ENCODE data around the gene EIF2S1. TPM values are rescaled to one million over a fixed set of nuclear protein-coding genes. Genes with fewer than 3 reads are reported as not detected.

The EIF2S1 gene
- total RNA-seq, 6 experiments from 2014 or later: 163 to 218 (median 178) TPM

DNA sequence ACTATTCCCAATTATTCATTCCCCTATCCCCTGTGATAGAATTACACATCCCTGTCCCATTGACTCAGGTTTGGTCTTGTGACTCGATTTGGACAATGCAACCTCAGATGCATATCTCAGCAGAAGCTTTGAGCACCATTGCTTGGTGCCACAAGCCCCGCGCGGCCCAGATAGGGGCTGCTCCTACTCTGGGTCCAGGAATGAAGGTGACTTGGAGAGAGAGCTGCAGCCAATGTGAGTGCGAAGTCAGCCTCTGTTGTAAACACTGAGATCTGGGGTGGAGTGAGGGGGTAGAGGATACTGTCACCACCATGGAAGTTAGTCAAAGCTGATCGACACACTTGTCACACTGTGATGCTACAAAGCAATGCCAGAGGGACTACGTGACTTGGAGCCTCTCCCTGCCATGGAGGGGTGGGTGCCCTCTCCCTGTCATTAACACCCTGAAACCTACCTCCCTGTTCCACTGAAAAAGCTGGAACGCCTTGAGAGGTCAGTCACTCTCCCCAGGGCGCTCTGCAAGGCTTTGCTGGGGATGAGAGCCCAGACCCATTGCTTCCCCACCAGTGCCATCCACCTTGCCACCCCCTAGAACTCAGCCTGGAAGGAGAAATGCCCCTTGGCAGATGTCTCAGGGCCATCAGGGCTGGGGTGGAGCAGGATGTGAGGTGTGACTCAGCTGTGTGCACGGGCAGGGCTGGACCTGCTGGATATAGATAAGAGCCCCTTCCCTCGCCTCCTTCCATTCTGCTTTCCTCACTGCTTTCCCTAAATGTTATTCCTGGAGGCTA, 58.5 kb downstream of the EIF2S1 start:
- DNase-seq: peak; percentile 20
- peaks cover 1% of the 10 kb centered on the region; the same call in 1 of the 2 replicates for H3K27me3 Mint-ChIP-seq (ENCODE audit: insufficient read depth)

GRCh38 chr14:67420102-67420739, 60.1 kb downstream of the EIF2S1 start:
- Mint-ChIP-seq H3K36me3 (ENCODE audit: low read depth) (no peaks in the 10 kb centered on the region), H3K27ac (no peak overlapping the region), H3K27me3 (ENCODE audit: insufficient read depth) (peaks cover 2% of the 10 kb centered on the region), H3K9me3 (no peaks in the 10 kb centered on the region), H3K4me1 (ENCODE audit: low read depth) (peaks cover 16% of the 10 kb centered on the region), H3K4me3 (no peak overlapping the region)
- DNase-seq: no peak
- TF ChIP-seq CTCF (IDR thresholded peaks at IDR 0.05): peak; percentile 76

More for the DNA sequence above, 58.5 kb downstream of the EIF2S1 start:
- Mint-ChIP-seq H3K27ac (no peak overlapping the region), H3K4me3 (no peak overlapping the region), H3K9me3 (no peaks in the 10 kb centered on the region), H3K36me3 (ENCODE audit: low read depth) (no peaks in the 10 kb centered on the region), H3K4me1 (ENCODE audit: low read depth) (peaks cover 29% of the 10 kb centered on the region)
- TF ChIP-seq CTCF (IDR thresholded peaks at IDR 0.05): no peak

DNA sequence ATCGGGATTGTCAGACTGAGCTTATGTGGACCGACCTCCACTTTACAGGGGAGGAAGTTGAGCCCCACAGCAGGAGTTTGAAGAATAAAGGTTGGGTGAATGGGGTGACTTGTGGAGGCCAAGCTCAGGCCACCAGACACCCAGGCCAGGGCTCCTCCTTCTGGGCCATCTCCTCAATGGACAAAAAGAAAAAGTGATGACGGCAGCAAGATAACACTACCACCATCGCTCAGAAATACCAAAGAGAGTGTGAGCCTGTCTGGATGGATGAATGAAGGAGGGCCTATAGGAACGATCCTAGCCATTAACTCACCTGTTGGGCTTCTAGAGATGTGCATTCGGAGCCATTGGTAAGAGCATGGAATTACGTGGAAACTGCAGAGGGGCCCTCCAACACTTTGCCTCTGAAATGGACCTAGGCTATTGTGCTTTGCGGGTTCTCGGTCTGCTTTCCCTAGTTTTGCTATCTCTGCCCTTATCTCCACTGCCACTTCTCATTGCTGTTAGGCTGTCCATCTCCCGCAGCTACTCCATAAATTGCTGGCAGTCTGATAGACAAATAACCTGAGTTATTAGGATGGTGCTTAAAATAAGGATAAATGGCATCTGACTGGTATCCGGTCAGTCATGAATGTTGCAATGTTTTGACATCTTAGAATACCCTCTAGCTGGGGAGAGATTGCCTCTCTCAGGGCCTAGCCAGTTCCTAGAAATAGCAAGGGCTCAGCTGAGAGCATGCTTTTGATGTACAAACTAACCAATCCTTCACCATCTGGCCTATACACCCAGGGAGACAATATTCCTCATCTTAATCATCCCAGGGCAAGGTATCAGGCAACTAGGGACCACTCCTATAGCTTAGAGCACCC, 61.5 kb downstream of the EIF2S1 start:
- H3K4me3 Mint-ChIP-seq: no peak overlapping the region
- peaks cover 16% of the 10 kb centered on the region for H3K4me1 Mint-ChIP-seq (ENCODE audit: low read depth)
- no peak overlapping the region for H3K27ac Mint-ChIP-seq
- H3K9me3 Mint-ChIP-seq: no peaks in the 10 kb centered on the region
- no peak for TF ChIP-seq CTCF (IDR thresholded peaks at IDR 0.05)
- no peak for DNase-seq
- peaks cover 5% of the 10 kb centered on the region for H3K27me3 Mint-ChIP-seq (ENCODE audit: insufficient read depth)
- no peaks in the 10 kb centered on the region for H3K36me3 Mint-ChIP-seq (ENCODE audit: low read depth)

GRCh38 chr14:67423424-67423823, 63.3 kb downstream of the EIF2S1 start:
- DNase-seq: no peak
- peaks cover 4% of the 10 kb centered on the region for H3K27me3 Mint-ChIP-seq (ENCODE audit: insufficient read depth)
- peaks cover 25% of the 10 kb centered on the region for H3K4me1 Mint-ChIP-seq (ENCODE audit: low read depth)
- no peak for TF ChIP-seq CTCF (IDR thresholded peaks at IDR 0.05)
- H3K27ac Mint-ChIP-seq: no peak overlapping the region
- no peaks in the 10 kb centered on the region for H3K9me3 Mint-ChIP-seq
- H3K4me3 Mint-ChIP-seq: no peak overlapping the region
- no peaks in the 10 kb centered on the region for H3K36me3 Mint-ChIP-seq (ENCODE audit: low read depth)

- H3K9me3 Mint-ChIP-seq: no peaks in the 10 kb centered on the region
- no peaks in the 10 kb centered on the region for H3K36me3 Mint-ChIP-seq (ENCODE audit: low read depth)
- no peak overlapping the region for H3K27ac Mint-ChIP-seq
- H3K27me3 Mint-ChIP-seq (ENCODE audit: insufficient read depth): peaks cover 4% of the 10 kb centered on the region
- peaks cover 22% of the 10 kb centered on the region for H3K4me1 Mint-ChIP-seq (ENCODE audit: low read depth)
- H3K4me3 Mint-ChIP-seq: no peak overlapping the region
- TF ChIP-seq CTCF (IDR thresholded peaks at IDR 0.05): no peak
- no peak for DNase-seq
These were observed 64.4 kb downstream of the EIF2S1 start for GRCh38 chr14:67424539-67424938.

Measured in HFFc6 (cell line).